GM21526 (cell line): ENCODE results near the gene ANKRD63.
A peak's percentile ranks its signal among the peaks of the same experiment; 100 is the strongest.

Experiments used
- ATAC-seq: cut with Tn5 transposase; IDR thresholded peaks from one replicate; pipeline ENCODE4 v1.9.1; 2021; ENCODE audit warnings: moderate library complexity; ENCODE audit not compliant: unreplicated experiment, low FRiP score

Gene ANKRD63

GRCh38 chr15:40282869-40283614, at the start of gene ANKRD63:
ANKRD63 (minus strand) TSS chr15:40283064; CDS start chr15:40282586, 478 bp downstream.
- ATAC-seq: no peak

- no peak for ATAC-seq
Measured at GRCh38 chr15:40332113-40332781, 49.4 kb upstream of the ANKRD63 start.

GRCh38 chr15:40331637-40332036, 48.8 kb upstream of the ANKRD63 start:
- no peak for ATAC-seq

GRCh38 chr15:40331026-40331425, 48.2 kb upstream of the ANKRD63 start:
- no peak for ATAC-seq

GRCh38 chr15:40330368-40330836, 47.5 kb upstream of the ANKRD63 start:
- no peak for ATAC-seq

GRCh38 chr15:40329804-40330203, 46.9 kb upstream of the ANKRD63 start:
- no peak for ATAC-seq

- no peak for ATAC-seq
Measured at GRCh38 chr15:40328751-40329150, 45.9 kb upstream of the ANKRD63 start.

GRCh38 chr15:40328176-40328575, 45.3 kb upstream of the ANKRD63 start:
- no peak for ATAC-seq

- ATAC-seq: no peak
Measured at GRCh38 chr15:40327457-40327856, 44.6 kb upstream of the ANKRD63 start.

- ATAC-seq: no peak
Measured at GRCh38 chr15:40325700-40326099, 42.8 kb upstream of the ANKRD63 start.

GRCh38 chr15:40325188-40325587, 42.3 kb upstream of the ANKRD63 start:
- no peak for ATAC-seq

- peak; percentile 3 for ATAC-seq
Measured at GRCh38 chr15:40323953-40324937, 41.4 kb upstream of the ANKRD63 start.

GRCh38 chr15:40323239-40323952, 40.5 kb upstream of the ANKRD63 start, which contains the start of gene INAFM2:
INAFM2 (plus strand) TSS chr15:40323692; CDS start chr15:40324056, 364 bp downstream.
- ATAC-seq: peak; percentile 80

GRCh38 chr15:40322531-40323238, 39.8 kb upstream of the ANKRD63 start:
- no peak for ATAC-seq

- ATAC-seq: no peak
Measured at GRCh38 chr15:40320931-40321371, 38.1 kb upstream of the ANKRD63 start.

- ATAC-seq: no peak
Measured at GRCh38 chr15:40320409-40320808, 37.5 kb upstream of the ANKRD63 start.

GRCh38 chr15:40317580-40317979, 34.7 kb upstream of the ANKRD63 start:
- ATAC-seq: no peak

GRCh38 chr15:40316931-40317330, 34.1 kb upstream of the ANKRD63 start:
- no peak for ATAC-seq

- no peak for ATAC-seq
Measured at GRCh38 chr15:40314723-40315276, 31.9 kb upstream of the ANKRD63 start.
